H1 (cell line): ENCODE measurements around the gene CYP4B1. TPM values are rescaled to one million over a fixed set of nuclear protein-coding genes. Genes with fewer than 3 reads are reported as not detected.
A peak's percentile ranks its signal among the peaks of the same experiment; 100 is the strongest.

ENCODE experiments used
- CTCF ChIA-PET: fragments of 300-600 bp; sonication (Branson Sonifier 250); formaldehyde crosslinking; loops from one replicate; lab custom pipeline; 2021; ENCODE audit not compliant: partially characterized antibody; lab: Charles Lee
- POLR2A ChIA-PET: fragments of 300-600 bp; sonication (Branson Sonifier 250); formaldehyde crosslinking; loops from one replicate; lab custom pipeline; 2021; ENCODE audit warnings: inconsistent platforms; ENCODE audit not compliant: partially characterized antibody; lab: Charles Lee
- DNase-seq, 2 experiments: peaks; one replicate each; pipeline versions ENCODE4 v3.0.0 to v3.0.0-alpha.2; 2010 to 2022; ENCODE audit warnings: low spot score in 2 of 2, low read depth in 1 of 2, mixed read lengths in 1 of 2
- FAIRE-seq: peaks from 2 replicates; lab custom pipeline; 2011; peaks lifted over from hg19 to GRCh38; lab: Jason Lieb, UNC
- H2AFZ ChIP-seq: 2 replicates; pipeline ENCODE4 v1.8.1; 2012; ENCODE audit warnings: low read length, inconsistent platforms
- H2AK5ac ChIP-seq: 2 replicates; pipeline ENCODE4 v1.6.1; 2013; ENCODE audit warnings: low read depth, low read length
- H2BK120ac ChIP-seq: replicated peaks from 2 replicates; pipeline ENCODE3; 2013; ENCODE audit warnings: low read depth, low read length, inconsistent platforms
- H2BK12ac ChIP-seq: 2 replicates; pipeline ENCODE4 v1.6.1; 2013; ENCODE audit warnings: low read depth, low read length
- H2BK15ac ChIP-seq: 2 replicates; pipeline ENCODE4 v1.6.1; 2013; ENCODE audit warnings: low read length
- H2BK20ac ChIP-seq: 2 replicates; pipeline ENCODE4 v1.6.1; 2013; ENCODE audit warnings: low read length
- H2BK5ac ChIP-seq: 2 replicates; pipeline ENCODE4 v1.6.1; 2013; ENCODE audit warnings: low read depth, low read length
- H3K14ac ChIP-seq: 2 replicates; pipeline ENCODE4 v1.6.1; 2013; ENCODE audit warnings: inconsistent platforms; ENCODE audit not compliant: insufficient read length
- H3K18ac ChIP-seq: 2 replicates; pipeline ENCODE4 v1.6.1; 2013; ENCODE audit warnings: low read length; ENCODE audit errors: extremely low read depth
- H3K23ac ChIP-seq: 2 replicates; pipeline ENCODE4 v1.6.1; 2013; ENCODE audit warnings: inconsistent platforms; ENCODE audit not compliant: insufficient read length
- H3K23me2 ChIP-seq: 2 replicates; pipeline ENCODE4 v1.6.1; 2013; ENCODE audit warnings: low read depth, low read length
- H3K27ac ChIP-seq: 2 replicates; pipeline ENCODE4 v1.6.1; 2011; ENCODE audit warnings: low read depth, low read length, inconsistent platforms
- H3K27me3 ChIP-seq, 4 experiments: replicated peaks in 1 of 4; 1 replicate in 1 of 4; 2 replicates in 3 of 4; pipeline versions ENCODE4 v1.6.1 to v1.8.1; 2011 to 2013; ENCODE audit warnings: low read length in 3 of 4, mild to moderate bottlenecking in 3 of 4, inconsistent platforms in 2 of 4, mixed read lengths in 2 of 4, moderate library complexity in 1 of 4; ENCODE audit not compliant: control insufficient read depth in 3 of 4, insufficient read depth in 3 of 4; ENCODE audit errors: extremely low read depth in 1 of 4
- H3K36me3 ChIP-seq, 4 experiments: 2 replicates each; pipeline versions ENCODE4 v1.6.1 to v1.8.1; 2011 to 2013; ENCODE audit warnings: mild to moderate bottlenecking in 4 of 4, low read length in 3 of 4, moderate library complexity in 2 of 4, control low read depth in 1 of 4, inconsistent platforms in 1 of 4; ENCODE audit not compliant: insufficient read depth in 4 of 4, control insufficient read depth in 2 of 4
- H3K4ac ChIP-seq: replicated peaks from 2 replicates; pipeline ENCODE3; 2013; ENCODE audit warnings: low read length, low read depth, mixed read lengths, inconsistent platforms; ENCODE audit not compliant: insufficient read length
- H3K4me1 ChIP-seq, 4 experiments: replicated peaks in 1 of 4; 1 replicate in 1 of 4; 2 replicates in 3 of 4; pipeline versions ENCODE4 v1.6.1 to v1.8.1; 2011 to 2013; ENCODE audit warnings: low read length in 3 of 4, inconsistent platforms in 2 of 4, mixed read lengths in 1 of 4; ENCODE audit not compliant: insufficient read depth in 4 of 4, control insufficient read depth in 3 of 4
- H3K4me2 ChIP-seq, 2 experiments: 2 replicates each; pipeline versions ENCODE4 v1.6.1 to v1.8.1; 2011 to 2013; ENCODE audit warnings: low read depth in 2 of 2, low read length in 2 of 2, control low read depth in 1 of 2, inconsistent platforms in 1 of 2, mild to moderate bottlenecking in 1 of 2; ENCODE audit not compliant: insufficient read depth in 1 of 2
- H3K4me3 ChIP-seq, 4 experiments: fragments of 200-600, 300-600 bp in 1 of 4; sonication (generic), shearing (Covaris generic), sonication (Bioruptor Twin) in 1 of 4; 2 replicates each; pipeline versions ENCODE4 v1.5.1 to v1.8.1; 2011 to 2016; ENCODE audit warnings: low read length in 4 of 4, low read depth in 3 of 4, control low read depth in 2 of 4, inconsistent platforms in 2 of 4, mild to moderate bottlenecking in 2 of 4, mixed read lengths in 1 of 4, moderate library complexity in 1 of 4; ENCODE audit not compliant: insufficient read depth in 2 of 4; ENCODE audit errors: extremely low read depth in 1 of 4
- H3K56ac ChIP-seq: replicated peaks from 2 replicates; pipeline ENCODE3; 2013; ENCODE audit warnings: low read depth, mild to moderate bottlenecking, mixed read lengths, low read length, inconsistent platforms; ENCODE audit not compliant: insufficient read length
- H3K79me1 ChIP-seq: 2 replicates; pipeline ENCODE4 v1.6.1; 2013; ENCODE audit warnings: low read depth, low read length, control low read depth
- H3K79me2 ChIP-seq, 2 experiments: 2 replicates each; pipeline versions ENCODE4 v1.6.1 to v1.8.1; 2012 to 2013; ENCODE audit warnings: low read length in 2 of 2, mild to moderate bottlenecking in 2 of 2, inconsistent platforms in 1 of 2; ENCODE audit not compliant: insufficient read depth in 2 of 2, control insufficient read depth in 1 of 2
- H3K9ac ChIP-seq, 4 experiments: replicated peaks in 1 of 4; 1 replicate in 1 of 4; 2 replicates in 3 of 4; pipeline versions ENCODE4 v1.6.1 to v1.8.1; 2011 to 2013; ENCODE audit warnings: low read depth in 3 of 4, low read length in 3 of 4, control low read depth in 2 of 4, mild to moderate bottlenecking in 2 of 4, moderate library complexity in 2 of 4, inconsistent platforms in 1 of 4; ENCODE audit errors: extremely low read depth in 1 of 4
- H3K9me3 ChIP-seq, 2 experiments: 2 replicates each; pipeline versions ENCODE4 v1.6.1 to v1.8.1; 2012 to 2013; ENCODE audit warnings: mild to moderate bottlenecking in 2 of 2, moderate library complexity in 2 of 2, control low read depth in 1 of 2, inconsistent platforms in 1 of 2, low read depth in 1 of 2, low read length in 1 of 2, mixed read lengths in 1 of 2; ENCODE audit not compliant: insufficient read depth in 2 of 2
- H4K20me1 ChIP-seq, 2 experiments: replicated peaks in 1 of 2; 2 replicates each; pipeline versions ENCODE3 to v1.8.1; 2011 to 2013; ENCODE audit warnings: inconsistent platforms in 2 of 2, low read length in 2 of 2, mild to moderate bottlenecking in 1 of 2; ENCODE audit not compliant: insufficient read depth in 2 of 2, control insufficient read depth in 1 of 2
- H4K5ac ChIP-seq: 2 replicates; pipeline ENCODE4 v1.6.1; 2013; ENCODE audit warnings: low read length, low read depth, mixed read lengths, inconsistent platforms; ENCODE audit not compliant: insufficient read length
- H4K8ac ChIP-seq: 2 replicates; pipeline ENCODE4 v1.8.0; 2013; ENCODE audit warnings: mild to moderate bottlenecking, moderate library complexity, low read length, inconsistent platforms; ENCODE audit not compliant: insufficient read depth; ENCODE audit errors: extremely low read depth
- H4K91ac ChIP-seq: replicated peaks from 2 replicates; pipeline ENCODE3; 2013; ENCODE audit warnings: low read length, mixed read lengths, inconsistent platforms; ENCODE audit not compliant: insufficient read length
- ATF3 ChIP-seq: IDR thresholded peaks from 2 replicates; pipeline ENCODE4 v1.6.1; 2011; ENCODE audit warnings: low read depth, mild to moderate bottlenecking, low read length; ENCODE audit not compliant: insufficient read depth
- CEBPB ChIP-seq: IDR thresholded peaks from 2 replicates; pipeline ENCODE4 v1.6.1; 2012; ENCODE audit warnings: low read depth, low read length
- EGR1 ChIP-seq: IDR thresholded peaks from 2 replicates; pipeline ENCODE4 v1.6.1; 2011; ENCODE audit warnings: low read depth, low read length, borderline replicate concordance
- EP300 ChIP-seq, 2 experiments: IDR thresholded peaks; 1 replicate in 1 of 2; 2 replicates in 1 of 2; pipeline ENCODE4 v1.6.1; 2011 to 2012; ENCODE audit warnings: low read depth in 2 of 2, low read length in 2 of 2, mild to moderate bottlenecking in 2 of 2, borderline replicate concordance in 1 of 2, inconsistent platforms in 1 of 2, moderate library complexity in 1 of 2
- MAFK ChIP-seq: IDR thresholded peaks from 2 replicates; pipeline ENCODE4 v1.6.1; 2012; ENCODE audit warnings: low read depth, mild to moderate bottlenecking, improper control_type of control experiment, low read length
- NRF1 ChIP-seq: IDR thresholded peaks from 2 replicates; pipeline ENCODE4 v1.6.1; 2011; ENCODE audit warnings: mild to moderate bottlenecking, low read depth, low read length, improper control_type of control experiment
- POLR2AphosphoS5 ChIP-seq: IDR thresholded peaks from 2 replicates; pipeline ENCODE4 v1.6.1; 2011; ENCODE audit warnings: low read depth, low read length
- POU5F1 ChIP-seq: IDR thresholded peaks from 2 replicates; pipeline ENCODE4 v1.6.1; 2011; ENCODE audit warnings: low read depth, mild to moderate bottlenecking, low read length, moderate library complexity
- RFX5 ChIP-seq: IDR thresholded peaks from 2 replicates; pipeline ENCODE4 v1.6.1; 2011; ENCODE audit warnings: low read depth, low read length, improper control_type of control experiment, borderline replicate concordance
- SIRT6 ChIP-seq: IDR thresholded peaks from one replicate; pipeline ENCODE4 v1.7.1; 2012; ENCODE audit warnings: low read length, inconsistent platforms
- SIX5 ChIP-seq: IDR thresholded peaks from 2 replicates; pipeline ENCODE4 v1.6.1; 2011; ENCODE audit warnings: mild to moderate bottlenecking, low read depth, low read length
- SUZ12 ChIP-seq: fragments of 200-600 bp; sonication (generic); IDR thresholded peaks from 2 replicates; pipeline ENCODE4 v1.6.1; 2012; ENCODE audit warnings: mild to moderate bottlenecking, inconsistent platforms, low read length, moderate library complexity, mixed read lengths
- TCF12 ChIP-seq: IDR thresholded peaks from 2 replicates; pipeline ENCODE4 v1.6.1; 2011; ENCODE audit warnings: low read depth, mild to moderate bottlenecking, low read length
- WGBS, 2 experiments: shearing (Covaris generic) in 1 of 2; methylation state at CpG; one replicate each; pipeline versions ENCODE4 v1.1.6 to v1.1.7; 2013 to 2015; ENCODE audit warnings: low lambda C conversion rate in 2 of 2, mixed read lengths in 2 of 2, inconsistent platforms in 1 of 2, low coverage in 1 of 2, missing lambda C conversion rate in 1 of 2; ENCODE audit not compliant: insufficient replicate concordance in 2 of 2, insufficient coverage in 1 of 2, insufficient read length in 1 of 2; ENCODE audit errors: extremely low coverage in 1 of 2, missing lambda C conversion rate in 1 of 2; 5-methylcytosine and 5-hydroxymethylcytosine counted together
- polyA plus RNA-seq, 7 experiments: library from polyadenylated mRNA; depleted of rRNA in 3 of 7; stranded (reverse) in 5 of 7; unstranded in 2 of 7; fragments of >200 nt in 5 of 7; fragments of 200-250 nt in 2 of 7; gene quantifications; 1 replicate in 5 of 7; 2 replicates in 1 of 7; 4 replicates in 1 of 7; pipeline versions ENCODE4 v1.2.1 to v1.2.3, GENCODE V29; 2011 to 2013; ENCODE audit warnings: missing spikeins in 2 of 7, mixed read lengths in 2 of 7
- total RNA-seq: library from RNA; stranded (reverse); fragmentation: NEBNext Ultra II Directional; extraction: Animal tissue kit (Norgen Biotek cat#: 25700); gene quantifications from 2 replicates; pipeline ENCODE4 v1.2.1, GENCODE V29; 2021

Gene CYP4B1
- total and polyA plus RNA-seq, 2 of the 8 experiments (the other 6 are each of a cell fraction or from before 2014, with no cell fraction given): 0.23 TPM; not detected in 1

GRCh38 chr1:46790446-46791101 lies 8.3 kb upstream of the CYP4B1 start:
- Histone ChIP-seq H2BK15ac (no peak overlapping the region), H3K36me3 (no peaks in the 10 kb centered on the region), H3K56ac (no peak overlapping the region), H2BK20ac (0 out of 2 replicates have a peak overlapping the region, but pooled peaks have one; percentile 72), H3K18ac (no peak overlapping the region), H4K5ac (no peak overlapping the region), H3K79me1 (no peaks in the 10 kb centered on the region), H3K27ac (no peak overlapping the region), H3K23ac (no peak overlapping the region), H3K14ac (no peak overlapping the region), H4K20me1 (no peaks in the 10 kb centered on the region), H3K4ac (no peak overlapping the region), H4K91ac (peak overlapping the region; percentile 31), H2AK5ac (no peak overlapping the region), H3K23me2 (0 out of 2 replicates have a peak, but pooled peaks cover 3% of the 10 kb centered on the region), H3K4me2 (no peak overlapping the region), H3K4me3 (no peak overlapping the region), H3K27me3 (no peaks in the 10 kb centered on the region), H2BK12ac (no peak overlapping the region), H2AFZ (no peak overlapping the region), H3K9me3 (peaks cover 6 to 13% of the 10 kb centered on the region in 2 experiments), H2BK120ac (no peak overlapping the region), H3K9ac (no peak overlapping the region), H4K8ac (no peak overlapping the region), H2BK5ac (no peak overlapping the region), H3K4me1 (peaks cover 0 to 2% (median under 1%) of the 10 kb centered on the region in 4 experiments; a peak in 2 of 7 replicates), H3K79me2 (no peaks in the 10 kb centered on the region)
- FAIRE-seq (no peak), DNase-seq (no peak)
- POLR2A ChIA-PET: interaction anchor here (0.6 to 0.8 kb wide), 2 partner anchors 33 to 121 kb away, joined by 3 read pairs; no protein-coding TSS in a partner anchor
- 94% methylated on average over 1 of the region's 1 CpG; no CpG with 5 or more reads in 1 of the 2 experiments for WGBS, 2 experiments
- CTCF ChIA-PET: interaction anchor here (0.6 to 0.9 kb wide), 3 partner anchors 20 to 296 kb away, joined by 3 to 6 read pairs (median 5); no protein-coding TSS in a partner anchor
- TF ChIP-seq RFX5 (no peak), POU5F1 (no peak), NRF1 (no peak), CEBPB (no peak), SIX5 (no peak), EGR1 (no peak), SIRT6 (no peak), TCF12 (no peak), POLR2AphosphoS5 (no peak), MAFK (no peak), ATF3 (no peak), EP300 (IDR thresholded peaks at IDR 0.05; ENCODE audit: borderline replicate concordance in 1 of 2, low read depth in 2 of 2, low read length in 2 of 2) (no peak), SUZ12 (no peak)
